Measurements from ENCODE around the gene KIF5B. TPM values are rescaled to one million over a fixed set of nuclear protein-coding genes. Genes with fewer than 3 reads are reported as not detected.
A peak's percentile ranks its signal among the peaks of the same experiment; 100 is the strongest.

KIF5B gene
- total and polyA plus RNA-seq, 4 donors, result 37.6 to 121 (median 68.0) TPM

- DNase-seq (no peak), ATAC-seq (ENCODE audit: insufficient read depth, low FRiP score) (no peak)
- Histone ChIP-seq H3K9me3 (ENCODE audit: control insufficient read depth in 4 of 4, insufficient read depth in 3 of 4, low read length in 3 of 4) (no peaks in the 10 kb centered on the region), H3K9ac (ENCODE audit: insufficient read depth in 1 of 2, low read length in 2 of 2) (no peak overlapping the region), H3K36me3 (ENCODE audit: control insufficient read depth in 4 of 4, insufficient read depth in 4 of 4, low read length in 4 of 4) (peaks cover 8 to 38% (median 21%) of the 10 kb centered on the region in 4 donors), H3K27ac (ENCODE audit: low read depth in 1 of 2, low read length in 1 of 2) (no peak overlapping the region), H3K4me3 (no peak overlapping the region), H3K4me1 (ENCODE audit: control insufficient read depth in 5 of 5, insufficient read depth in 5 of 5, low read length in 5 of 5) (peaks cover 0 to 22% (median 2%) of the 10 kb centered on the region in 5 donors), H3K27me3 (ENCODE audit: control insufficient read depth in 3 of 3, insufficient read depth in 3 of 3, low read length in 2 of 3) (no peaks in the 10 kb centered on the region)
- TF ChIP-seq CTCF (IDR thresholded peaks at IDR 0.05; ENCODE audit: control extremely low read depth, extremely low read depth), result no peak
- WGBS, 2 donors, result 31 to 40% methylated on average over 1 of the region's 1 CpG
Observed at GRCh38 chr10:32041290-32042028, 14.8 kb downstream of the KIF5B start.

- no peaks in the 10 kb centered on the region for H3K27me3 ChIP-seq (ENCODE audit: control insufficient read depth in 3 of 3, insufficient read depth in 3 of 3, low read length in 2 of 3)
- no peak for ATAC-seq (ENCODE audit: insufficient read depth, low FRiP score)
- H3K27ac ChIP-seq (ENCODE audit: low read depth in 1 of 2, low read length in 1 of 2), result no peak overlapping the region
- peak in 2 of 3 donors; percentile 26 to 59 for DNase-seq
- 60 to 87% methylated on average over 1 of the region's 1 CpG for WGBS, 2 donors
- H3K4me3 ChIP-seq, result no peak overlapping the region
- no peak for TF ChIP-seq CTCF (IDR thresholded peaks at IDR 0.05; ENCODE audit: control extremely low read depth, extremely low read depth)
- H3K9me3 ChIP-seq (ENCODE audit: control insufficient read depth in 4 of 4, insufficient read depth in 3 of 4, low read length in 3 of 4), result no peaks in the 10 kb centered on the region
- H3K9ac ChIP-seq (ENCODE audit: insufficient read depth in 1 of 2, low read length in 2 of 2), result no peak overlapping the region
- peaks cover 0 to 16% (median 2%) of the 10 kb centered on the region in 5 donors for H3K4me1 ChIP-seq (ENCODE audit: control insufficient read depth in 5 of 5, insufficient read depth in 5 of 5, low read length in 5 of 5)
- peaks cover 9 to 42% (median 22%) of the 10 kb centered on the region in 4 donors for H3K36me3 ChIP-seq (ENCODE audit: control insufficient read depth in 4 of 4, insufficient read depth in 4 of 4, low read length in 4 of 4)
Observed at GRCh38 chr10:32039734-32040133, 16.5 kb downstream of the KIF5B start.

GRCh38 chr10:32038777-32039176 is 17.4 kb downstream of the KIF5B start:
- Histone ChIP-seq H3K9me3 (ENCODE audit: control insufficient read depth in 4 of 4, insufficient read depth in 3 of 4, low read length in 3 of 4) (no peaks in the 10 kb centered on the region), H3K27me3 (ENCODE audit: control insufficient read depth in 3 of 3, insufficient read depth in 3 of 3, low read length in 2 of 3) (no peaks in the 10 kb centered on the region), H3K4me3 (no peak overlapping the region), H3K36me3 (ENCODE audit: control insufficient read depth in 4 of 4, insufficient read depth in 4 of 4, low read length in 4 of 4) (peaks cover 8 to 36% (median 17%) of the 10 kb centered on the region in 4 donors), H3K4me1 (ENCODE audit: control insufficient read depth in 5 of 5, insufficient read depth in 5 of 5, low read length in 5 of 5) (peaks cover 0 to 11% (median 2%) of the 10 kb centered on the region in 5 donors), H3K27ac (ENCODE audit: low read depth in 1 of 2, low read length in 1 of 2) (no peak overlapping the region), H3K9ac (ENCODE audit: insufficient read depth in 1 of 2, low read length in 2 of 2) (no peak overlapping the region)
- no peak for DNase-seq
- 71 to 86% methylated on average over 3 of the region's 3 CpGs for WGBS, 2 donors
- TF ChIP-seq CTCF (IDR thresholded peaks at IDR 0.05; ENCODE audit: control extremely low read depth, extremely low read depth), result no peak
- no peak for ATAC-seq (ENCODE audit: insufficient read depth, low FRiP score)

Measured in lung (tissue), 12 donors.